Neuron (in vitro differentiated cells): ENCODE results near the gene PITX3.

ENCODE experiments used
- H2AFZ ChIP-seq: one replicate; pipeline ENCODE4 v1.6.1; 2013; ENCODE audit warnings: low read depth, mild to moderate bottlenecking, inconsistent platforms, low read length, moderate library complexity
- H3K27me3 ChIP-seq: one replicate; pipeline ENCODE4 v1.6.1; 2013; ENCODE audit warnings: low read length; ENCODE audit not compliant: insufficient read depth
- H3K36me3 ChIP-seq: one replicate; pipeline ENCODE4 v1.6.1; 2013; ENCODE audit warnings: low read length; ENCODE audit not compliant: insufficient read depth
- H3K4me1 ChIP-seq: one replicate; pipeline ENCODE4 v1.6.1; 2013; ENCODE audit warnings: low read length; ENCODE audit not compliant: insufficient read depth
- H3K4me3 ChIP-seq: 2 replicates; pipeline ENCODE4 v1.5.1; 2013; ENCODE audit warnings: mild to moderate bottlenecking, low read length, moderate library complexity
- H3K9me3 ChIP-seq: one replicate; pipeline ENCODE4 v1.6.1; 2013; ENCODE audit warnings: low read length

PITX3 gene

GRCh38 chr10:102246261-102246660, 4.9 kb upstream of the PITX3 start:
- H3K4me3 ChIP-seq: peak overlapping the region; percentile 73
- peaks cover 29% of the 10 kb centered on the region for H3K4me1 ChIP-seq
- H3K27me3 ChIP-seq: peaks cover 9% of the 10 kb centered on the region
- H2AFZ ChIP-seq: no peak overlapping the region
- peaks cover 6% of the 10 kb centered on the region for H3K36me3 ChIP-seq
- no peaks in the 10 kb centered on the region for H3K9me3 ChIP-seq

GRCh38 chr10:102245932-102246251, 4.6 kb upstream of the PITX3 start:
- peak overlapping the region; percentile 73 for H3K4me3 ChIP-seq
- H3K27me3 ChIP-seq: peaks cover 11% of the 10 kb centered on the region
- peaks cover 6% of the 10 kb centered on the region for H3K36me3 ChIP-seq

DNA sequence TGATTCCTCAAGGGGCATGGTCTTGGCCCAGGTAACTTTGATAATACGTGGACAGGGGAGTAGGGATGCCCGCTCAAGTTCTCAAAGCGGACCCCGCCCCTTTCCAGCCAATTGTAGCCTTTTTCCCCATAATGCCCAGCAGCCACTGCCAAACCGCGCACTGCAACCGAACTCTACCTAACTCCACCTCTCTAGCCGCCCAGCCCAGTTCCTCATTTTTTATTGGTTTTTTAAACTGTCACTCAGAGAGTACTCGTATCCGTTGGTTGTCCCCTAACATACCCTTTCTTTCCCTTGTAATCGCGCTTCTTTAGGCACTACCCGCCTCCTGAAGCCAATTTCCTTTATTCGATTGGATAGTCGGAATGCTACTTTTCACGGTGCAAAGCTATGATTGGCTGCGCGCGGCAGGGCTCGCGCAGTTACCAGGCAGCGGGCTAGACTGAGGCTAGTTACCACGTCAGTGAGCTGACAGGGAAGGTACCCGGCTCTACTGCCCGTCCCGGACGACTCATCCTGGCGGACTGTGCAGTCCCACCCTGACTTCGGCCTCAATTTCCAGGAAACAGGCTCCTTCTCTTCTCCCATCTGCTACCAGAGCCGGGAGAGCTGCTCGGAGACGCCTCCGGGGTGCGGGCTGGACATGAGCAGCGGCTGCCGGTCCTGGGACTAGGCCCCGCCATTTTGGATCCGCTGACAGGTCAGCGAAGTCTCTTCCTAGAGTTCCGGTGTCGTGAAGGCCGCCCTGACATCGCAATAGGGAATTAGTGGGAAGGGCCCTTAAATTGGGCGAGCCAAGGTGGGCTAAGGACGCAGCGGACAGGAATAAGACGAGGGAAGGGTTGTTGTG, 4.0 kb upstream of the PITX3 start, which contains the start of gene GBF1:
TSS of gene GBF1 (plus strand) at position 451 of the 850 bp plus-strand sequence. CDS start 13,407 bp downstream, outside the sequence.
- H3K36me3 ChIP-seq: peaks cover 6% of the 10 kb centered on the region
- peak within 1 kb of the TSS; percentile 73 for H3K4me3 ChIP-seq
- peaks cover 17% of the 10 kb centered on the region for H3K27me3 ChIP-seq
- peaks cover 38% of the 10 kb centered on the region for H3K4me1 ChIP-seq
- peak within 1 kb of the TSS; percentile 59 for H2AFZ ChIP-seq
- H3K9me3 ChIP-seq: no peaks in the 10 kb centered on the region

More at GRCh38 chr10:102245932-102246251, 4.6 kb upstream of the PITX3 start:
- peak overlapping the region; percentile 49 for H2AFZ ChIP-seq
- peaks cover 32% of the 10 kb centered on the region for H3K4me1 ChIP-seq
- no peaks in the 10 kb centered on the region for H3K9me3 ChIP-seq

DNA sequence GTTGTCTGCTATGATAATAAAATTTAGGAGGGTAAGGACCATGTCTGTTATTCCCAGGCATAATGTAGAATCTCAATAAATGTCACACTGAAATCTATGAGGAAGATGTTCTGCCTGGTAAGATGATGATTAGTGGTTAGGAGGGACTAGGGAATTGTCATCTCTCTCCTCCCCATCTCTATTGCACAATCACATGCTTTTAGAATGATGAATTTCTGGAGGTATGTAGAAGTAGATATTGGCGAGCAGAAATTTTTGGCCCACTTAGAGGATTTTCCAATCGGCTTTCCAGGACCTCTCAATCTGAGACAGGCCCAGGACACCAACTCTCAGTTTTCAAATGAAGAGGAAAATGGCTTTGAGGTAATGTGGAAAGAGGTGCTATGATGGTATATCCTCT, 2.0 kb upstream of the PITX3 start:
- no peaks in the 10 kb centered on the region for H3K9me3 ChIP-seq
- no peak overlapping the region for H3K4me3 ChIP-seq
- H3K4me1 ChIP-seq: peaks cover 39% of the 10 kb centered on the region
- peaks cover 37% of the 10 kb centered on the region for H3K27me3 ChIP-seq
- no peaks in the 10 kb centered on the region for H3K36me3 ChIP-seq
- no peak overlapping the region for H2AFZ ChIP-seq

DNA sequence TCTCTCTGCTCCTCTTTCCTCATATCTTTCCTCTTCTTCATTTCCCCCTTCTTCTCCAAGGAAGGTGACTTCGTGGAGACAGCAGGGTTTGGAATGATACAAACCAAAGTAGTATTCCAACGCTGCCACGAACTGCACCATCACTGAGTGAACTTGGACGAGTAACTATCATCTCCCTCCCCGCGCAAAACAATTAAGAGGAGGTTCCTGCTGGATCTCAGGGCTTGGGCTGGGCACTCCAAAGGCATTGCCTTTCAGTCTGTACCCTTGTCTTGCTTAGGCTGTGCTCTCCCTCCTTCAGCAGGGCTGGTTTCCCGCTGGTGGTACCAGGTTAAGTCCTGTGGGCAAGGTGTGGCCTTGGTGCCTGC, 790 bp upstream of the PITX3 start:
- Histone ChIP-seq H3K9me3 (no peaks in the 10 kb centered on the region), H3K27me3 (peaks cover 48% of the 10 kb centered on the region), H3K4me1 (peaks cover 31% of the 10 kb centered on the region), H3K4me3 (peak overlapping the region; percentile 44), H2AFZ (peak overlapping the region; percentile 2), H3K36me3 (no peaks in the 10 kb centered on the region)

DNA sequence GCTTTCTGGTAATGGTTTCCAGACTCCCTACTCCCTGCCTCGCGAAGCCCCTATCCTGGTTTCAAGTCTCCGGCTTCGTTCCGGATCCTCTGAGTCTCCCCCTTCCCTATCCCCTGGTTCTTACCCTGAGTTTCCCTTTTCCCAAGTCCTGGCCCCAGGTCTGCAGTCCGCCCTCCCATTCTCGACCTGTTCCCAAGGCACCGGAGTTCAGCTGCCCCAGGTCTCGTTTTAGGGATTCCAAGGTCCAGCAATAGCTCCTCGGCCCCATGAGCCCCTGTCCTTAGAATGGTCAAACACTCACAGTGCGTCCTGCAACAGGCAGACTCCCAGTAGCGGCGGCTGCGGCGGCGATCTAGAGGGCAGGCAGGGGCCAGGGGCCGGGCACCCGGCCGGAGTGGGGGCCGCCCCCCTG, 274 bp downstream of the PITX3 start:
- H2AFZ ChIP-seq: peak overlapping the region; percentile 2
- H3K27me3 ChIP-seq: peaks cover 59% of the 10 kb centered on the region
- H3K4me3 ChIP-seq: peak overlapping the region; percentile 44
- peaks cover 22% of the 10 kb centered on the region for H3K4me1 ChIP-seq
- no peaks in the 10 kb centered on the region for H3K9me3 ChIP-seq
- H3K36me3 ChIP-seq: no peaks in the 10 kb centered on the region

- Histone ChIP-seq H3K36me3 (no peaks in the 10 kb centered on the region), H3K4me1 (peaks cover 22% of the 10 kb centered on the region), H2AFZ (peak overlapping the region; percentile 2), H3K9me3 (no peaks in the 10 kb centered on the region), H3K27me3 (peaks cover 64% of the 10 kb centered on the region), H3K4me3 (peak overlapping the region; percentile 44)
Measured at GRCh38 chr10:102240467-102241031, 763 bp downstream of the PITX3 start.

GRCh38 chr10:102237711-102238252, 3.5 kb downstream of the PITX3 start:
- Histone ChIP-seq H3K4me1 (peaks cover 23% of the 10 kb centered on the region), H3K4me3 (no peak overlapping the region), H3K27me3 (peaks cover 86% of the 10 kb centered on the region), H3K36me3 (no peaks in the 10 kb centered on the region), H2AFZ (no peak overlapping the region), H3K9me3 (no peaks in the 10 kb centered on the region)

DNA sequence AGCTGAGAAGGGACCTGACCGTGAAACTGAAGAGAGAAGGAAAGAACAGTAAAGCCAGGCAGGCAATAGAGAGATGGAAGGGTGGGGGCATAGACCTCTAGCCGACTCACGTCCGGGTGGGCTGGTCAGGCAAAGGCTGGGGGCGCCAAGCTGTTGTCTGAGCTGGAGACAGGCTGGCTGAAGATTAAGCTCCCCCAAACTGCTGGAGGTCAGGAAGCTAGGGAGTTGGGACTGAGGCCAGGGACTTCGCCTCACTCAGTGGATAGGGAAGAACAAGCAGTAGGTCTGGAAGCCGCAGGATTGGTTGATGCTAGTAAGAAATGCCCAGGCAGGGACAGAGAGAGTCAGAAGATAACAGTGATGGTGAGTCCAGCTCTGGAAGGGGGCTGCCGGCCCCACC, 5.3 kb downstream of the PITX3 start:
- H3K9me3 ChIP-seq: no peaks in the 10 kb centered on the region
- no peak overlapping the region for H2AFZ ChIP-seq
- no peaks in the 10 kb centered on the region for H3K36me3 ChIP-seq
- peaks cover 92% of the 10 kb centered on the region for H3K27me3 ChIP-seq
- H3K4me1 ChIP-seq: peaks cover 16% of the 10 kb centered on the region
- H3K4me3 ChIP-seq: no peak overlapping the region

DNA sequence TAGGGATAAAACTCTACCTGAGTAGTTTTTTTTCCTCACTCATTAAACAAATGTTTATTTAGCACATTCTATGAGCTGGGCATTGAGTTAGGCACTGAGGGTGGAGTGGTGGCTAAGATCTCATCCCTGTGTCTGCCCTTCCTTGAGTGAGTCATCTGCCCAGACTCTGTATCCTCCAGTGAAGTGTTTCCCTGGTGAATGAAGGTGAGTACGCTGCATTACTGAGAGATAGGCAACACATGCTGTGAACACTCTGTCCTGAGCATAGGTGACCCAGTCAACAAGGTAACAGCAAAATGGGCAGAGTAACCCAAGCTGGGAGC, 5.8 kb downstream of the PITX3 start:
- Histone ChIP-seq H3K9me3 (no peaks in the 10 kb centered on the region), H3K4me1 (peaks cover 12% of the 10 kb centered on the region), H3K27me3 (peaks cover 92% of the 10 kb centered on the region), H2AFZ (no peak overlapping the region), H3K36me3 (no peaks in the 10 kb centered on the region), H3K4me3 (no peak overlapping the region)

- peaks cover 92% of the 10 kb centered on the region for H3K27me3 ChIP-seq
Measured at GRCh38 chr10:102234888-102235597, 6.3 kb downstream of the PITX3 start.

GRCh38 chr10:102233997-102234396, 7.3 kb downstream of the PITX3 start:
- H3K4me3 ChIP-seq: no peak overlapping the region
- peaks cover 84% of the 10 kb centered on the region for H3K27me3 ChIP-seq
- peaks cover 10% of the 10 kb centered on the region for H3K4me1 ChIP-seq
- no peak overlapping the region for H2AFZ ChIP-seq
- H3K9me3 ChIP-seq: no peaks in the 10 kb centered on the region
- H3K36me3 ChIP-seq: no peaks in the 10 kb centered on the region

More at GRCh38 chr10:102234888-102235597, 6.3 kb downstream of the PITX3 start:
- Histone ChIP-seq H3K4me3 (no peak overlapping the region), H3K4me1 (peaks cover 10% of the 10 kb centered on the region), H3K36me3 (no peaks in the 10 kb centered on the region), H2AFZ (no peak overlapping the region), H3K9me3 (no peaks in the 10 kb centered on the region)
